Peyer's patch (tissue), 4 donors: Measurements from ENCODE around the gene EIF3L. TPM values are rescaled to one million over a fixed set of nuclear protein-coding genes. Genes with fewer than 3 reads are reported as not detected.
A peak's percentile ranks its signal among the peaks of the same experiment; 100 is the strongest.

ENCODE experiments used
- DNase-seq, 3 donors: peaks; one replicate each; pipeline ENCODE4 v3.0.0-alpha.2; 2017 to 2019
- H3K27ac ChIP-seq, 4 donors: fragments of 200-600 bp; sonication (generic); one replicate each; pipeline ENCODE4 v1.5.1; 2016 to 2019
- H3K27me3 ChIP-seq, 2 donors: fragments of 200-600 bp; sonication (generic); one replicate each; pipeline ENCODE4 v1.5.1; 2019
- H3K36me3 ChIP-seq, 3 donors: fragments of 200-600 bp; sonication (generic); one replicate each; pipeline ENCODE4 v1.5.1; 2016 to 2019
- H3K4me1 ChIP-seq, 4 donors: fragments of 200-600 bp; sonication (generic); one replicate each; pipeline ENCODE4 v1.5.1; 2016 to 2019
- H3K4me3 ChIP-seq, 4 donors: fragments of 200-600 bp; sonication (generic); 1 replicate in 3 of 4; 2 replicates in 1 of 4; pipeline ENCODE4 v1.5.1; 2016 to 2019; ENCODE audit warnings: mild to moderate bottlenecking in 1 of 4
- H3K9me3 ChIP-seq, 4 donors: fragments of 200-600 bp; sonication (generic); one replicate each; pipeline ENCODE4 v1.5.1; 2016 to 2019; ENCODE audit warnings: mild to moderate bottlenecking in 1 of 4
- CTCF ChIP-seq, 6 experiments: fragments of 450-650 bp in 4 of 6; fragments of 200-600 bp in 2 of 6; sonication (generic) in 1 of 6; IDR thresholded peaks; one replicate each; pipeline ENCODE4 v1.5.1; 2017 to 2019; ENCODE audit warnings: antibody characterized with exemption in 6 of 6, mild to moderate bottlenecking in 3 of 6, moderate library complexity in 1 of 6
- POLR2A ChIP-seq, 2 donors: fragments of 450-650 bp; IDR thresholded peaks; one replicate each; pipeline ENCODE4 v1.5.1; 2017; ENCODE audit warnings: antibody characterized with exemption in 2 of 2, mild to moderate bottlenecking in 2 of 2, moderate library complexity in 2 of 2
- total RNA-seq, 4 donors: library from RNA; depleted of rRNA; stranded (reverse); fragments of >200 nt; gene quantifications; one replicate each; pipeline ENCODE4 v1.1.0, GENCODE V29; 2016

EIF3L gene
- total RNA-seq, 4 donors from 2014 or later, result 123 to 229 (median 185) TPM

- Histone ChIP-seq H3K4me1 (peaks cover 0 to 34% (median 2%) of the 10 kb centered on the region in 4 donors), H3K27me3 (no peaks in the 10 kb centered on the region), H3K4me3 (no peak overlapping the region), H3K9me3 (no peaks in the 10 kb centered on the region), H3K36me3 (no peaks in the 10 kb centered on the region), H3K27ac (peak overlapping the region; percentile 64 to 74 (median 70))
- TF ChIP-seq POLR2A (IDR thresholded peaks at IDR 0.05), result no peak
- no peak for TF ChIP-seq CTCF (IDR thresholded peaks at IDR 0.05)
- no peak for DNase-seq
Observed at GRCh38 chr22:37896939-37897338, 47.7 kb downstream of the EIF3L start.

- H3K4me3 ChIP-seq, result no peak overlapping the region
- H3K36me3 ChIP-seq, result no peaks in the 10 kb centered on the region
- no peaks in the 10 kb centered on the region for H3K27me3 ChIP-seq
- TF ChIP-seq POLR2A (IDR thresholded peaks at IDR 0.05) (no peak), CTCF (IDR thresholded peaks at IDR 0.05) (no peak)
- no peaks in the 10 kb centered on the region for H3K9me3 ChIP-seq
- peaks cover 0 to 34% (median 2%) of the 10 kb centered on the region in 4 donors for H3K4me1 ChIP-seq
- no peak for DNase-seq
- H3K27ac ChIP-seq, result peak overlapping the region in 1 of 4 donors; percentile 16
Observed at GRCh38 chr22:37897807-37898206, 48.6 kb downstream of the EIF3L start.

GRCh38 chr22:37898441-37899181 is 49.4 kb downstream of the EIF3L start:
- Histone ChIP-seq H3K36me3 (no peaks in the 10 kb centered on the region), H3K27me3 (no peaks in the 10 kb centered on the region), H3K4me3 (no peak overlapping the region), H3K4me1 (peaks cover 0 to 27% (median 2%) of the 10 kb centered on the region in 4 donors), H3K27ac (no peak overlapping the region), H3K9me3 (no peaks in the 10 kb centered on the region)
- TF ChIP-seq CTCF (IDR thresholded peaks at IDR 0.05), result no peak
- no peak for DNase-seq

- peak overlapping the region in 2 of 4 donors; percentile 76 to 97 for H3K4me3 ChIP-seq
- peak in 1 of 3 donors; percentile 56 for DNase-seq
- H3K27ac ChIP-seq, result peak overlapping the region in 3 of 4 donors; percentile 88 to 92 (median 88)
- no peak for TF ChIP-seq CTCF (IDR thresholded peaks at IDR 0.05)
- no peak for TF ChIP-seq POLR2A (IDR thresholded peaks at IDR 0.05)
- no peaks in the 10 kb centered on the region for H3K9me3 ChIP-seq
- H3K27me3 ChIP-seq, result no peaks in the 10 kb centered on the region
- no peaks in the 10 kb centered on the region for H3K36me3 ChIP-seq
- H3K4me1 ChIP-seq, result peaks cover 0 to 9% (median 6%) of the 10 kb centered on the region in 4 donors
Observed at GRCh38 chr22:37904572-37905533, 55.6 kb downstream of the EIF3L start.

GRCh38 chr22:37905534-37906363 is 56.5 kb downstream of the EIF3L start, which contains the start of gene MICALL1:
Gene MICALL1, plus strand, starts transcription at chr22:37906297. Its CDS starts 126 bp downstream, at chr22:37906423.
- no peaks in the 10 kb centered on the region for H3K27me3 ChIP-seq
- H3K27ac ChIP-seq, result peak within 1 kb of the TSS; percentile 85 to 92 (median 88)
- no peaks in the 10 kb centered on the region for H3K9me3 ChIP-seq
- peak within 1 kb of the TSS; percentile 76 to 97 (median 90) for H3K4me3 ChIP-seq
- H3K36me3 ChIP-seq, result no peaks in the 10 kb centered on the region
- peak; percentile 76 to 88 (median 87) for DNase-seq
- peak in 5 of 6 experiments; percentile 4 to 71 (median 52) for TF ChIP-seq CTCF (IDR thresholded peaks at IDR 0.05)
- peak in 1 of 2 donors; percentile 71 for TF ChIP-seq POLR2A (IDR thresholded peaks at IDR 0.05)
- peaks cover 0 to 9% (median 6%) of the 10 kb centered on the region in 4 donors for H3K4me1 ChIP-seq
